HG03342 (cell line): Measurements from ENCODE around the gene EPB41L5.
"Not testable (repeated sequence)": the region's sequence is repeated elsewhere in the genome, so short reads cannot be mapped to it uniquely, and the experiment has no call there.

ENCODE experiments used
- ATAC-seq: cut with Tn5 transposase; IDR thresholded peaks from one replicate; pipeline ENCODE4 v1.9.1; 2021; ENCODE audit warnings: mild to moderate bottlenecking, moderate library complexity; ENCODE audit not compliant: unreplicated experiment

Gene EPB41L5

GRCh38 chr2:120029672-120030640, 17.1 kb downstream of the EPB41L5 start:
- no peak for ATAC-seq

- no peak for ATAC-seq
These were observed 19.4 kb downstream of the EPB41L5 start for GRCh38 chr2:120032297-120032696.

DNA sequence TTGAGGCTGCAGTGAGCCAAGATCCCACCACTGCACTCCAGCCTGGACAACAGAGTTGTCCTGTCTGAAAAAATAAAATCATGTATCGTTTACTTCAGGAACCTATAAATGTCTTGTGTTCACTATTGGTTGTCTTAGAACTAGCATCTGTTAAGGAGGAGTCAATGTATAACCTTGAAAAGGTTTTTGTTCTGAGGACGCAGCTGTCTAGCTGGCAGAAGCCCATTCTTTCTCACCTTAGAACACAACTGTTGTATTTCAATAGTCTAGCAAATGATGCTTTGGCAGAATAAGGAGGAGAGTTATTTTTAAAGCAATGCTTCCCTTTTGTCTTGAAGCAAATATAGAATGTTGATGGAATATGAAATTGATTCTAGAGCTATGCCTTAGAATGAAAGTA, 21.1 kb downstream of the EPB41L5 start:
- ATAC-seq = no peak

- ATAC-seq = no peak
These were observed 21.7 kb downstream of the EPB41L5 start for GRCh38 chr2:120034621-120035020.

DNA sequence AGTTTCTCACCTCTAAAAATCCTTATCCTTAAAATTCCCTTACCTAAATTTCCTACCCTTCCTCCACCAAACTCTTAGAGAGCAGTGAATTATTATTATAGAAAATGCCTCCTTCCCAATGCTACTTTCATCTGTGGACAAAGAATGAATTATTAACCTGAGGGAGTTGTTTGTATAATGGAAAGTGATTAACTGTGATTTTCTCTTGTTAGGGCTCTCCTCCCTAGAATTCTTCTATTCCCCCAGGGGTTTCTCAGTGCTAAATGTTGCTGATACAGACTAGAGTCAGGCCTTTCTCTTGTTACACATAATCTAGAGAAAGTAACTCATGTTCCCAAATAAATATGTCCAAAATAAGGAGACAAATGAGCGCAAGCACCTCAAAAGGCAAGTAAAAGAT, 23.3 kb downstream of the EPB41L5 start:
- no peak for ATAC-seq

GRCh38 chr2:120037995-120038541, 25.2 kb downstream of the EPB41L5 start:
- ATAC-seq = no peak

DNA sequence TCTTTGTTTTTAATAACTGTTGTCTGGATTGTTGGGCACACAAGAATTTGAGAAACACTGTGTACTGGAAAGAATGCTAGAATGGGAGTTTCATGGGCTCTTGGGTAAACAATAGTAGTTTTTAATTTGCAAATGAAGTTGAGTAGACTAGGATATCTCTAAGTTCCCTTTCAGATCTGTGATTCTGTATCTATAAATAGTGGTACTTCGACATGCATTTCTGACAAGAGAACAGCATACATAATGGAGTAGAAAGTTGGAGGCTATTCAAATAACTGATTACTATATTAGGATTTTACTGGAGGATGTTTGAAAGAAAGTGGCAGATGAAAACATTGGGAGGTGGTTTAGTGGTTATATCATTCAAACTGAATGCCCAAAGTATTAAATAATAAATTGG, 29.5 kb downstream of the EPB41L5 start:
- no peak for ATAC-seq

DNA sequence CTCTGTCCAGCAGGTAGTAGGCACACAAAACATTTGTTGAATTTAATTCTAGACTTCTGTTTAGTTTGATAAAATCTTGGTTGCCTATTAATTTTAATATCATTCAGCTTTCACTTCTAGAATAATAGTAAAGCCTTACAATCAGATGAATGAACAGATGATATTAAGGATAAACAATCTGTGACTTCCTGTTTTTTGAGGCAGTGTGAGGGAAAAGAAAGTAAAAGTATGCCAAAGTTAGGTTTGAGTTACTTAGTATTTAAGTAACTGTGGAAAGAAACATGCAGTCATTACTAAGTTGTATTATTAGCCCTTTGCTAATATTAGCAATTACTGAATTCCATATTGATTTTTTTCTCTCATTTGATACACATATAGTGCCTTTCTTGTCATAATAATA, 31.5 kb downstream of the EPB41L5 start:
- ATAC-seq = no peak

DNA sequence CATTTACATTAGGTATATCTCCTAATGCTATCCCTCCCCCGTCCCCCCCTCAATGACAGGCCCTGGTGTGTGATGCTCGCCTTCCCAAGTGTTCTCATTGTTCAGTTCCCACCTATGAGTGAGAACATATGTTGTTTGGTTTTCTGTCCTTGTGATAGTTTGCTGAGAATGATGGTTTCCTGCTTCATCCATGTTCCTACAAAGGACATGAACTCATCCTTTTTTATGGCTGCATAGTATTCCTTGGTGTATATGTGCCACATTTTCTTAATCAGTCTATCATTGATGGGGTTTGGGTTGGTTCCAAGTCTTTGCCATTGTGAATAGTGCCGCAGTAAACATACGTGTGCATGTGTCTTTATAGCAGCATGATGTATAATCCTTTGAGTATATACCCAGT, 32.9 kb downstream of the EPB41L5 start:
- not testable (repeated sequence) for ATAC-seq

DNA sequence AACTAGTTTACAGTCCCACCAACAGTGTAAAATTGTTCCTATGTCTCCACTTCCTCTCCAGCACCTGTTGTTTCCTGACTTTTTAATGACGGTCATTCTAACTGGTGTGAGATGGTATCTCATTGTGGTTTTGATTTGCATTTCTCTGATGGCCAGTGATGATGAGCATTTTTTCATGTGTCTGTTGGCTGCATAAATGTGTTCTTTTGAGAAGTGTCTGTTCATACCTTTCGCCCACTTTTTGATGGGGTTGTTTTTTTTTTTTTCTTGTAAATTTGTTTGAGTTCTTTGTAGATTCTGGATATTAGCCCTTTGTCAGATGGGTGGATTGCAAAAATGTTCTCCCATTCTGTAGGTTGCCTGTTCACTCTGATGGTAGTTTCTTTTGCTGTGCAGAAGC, 33.4 kb downstream of the EPB41L5 start:
- ATAC-seq = not testable (repeated sequence)

- no peak for ATAC-seq
These were observed 39.7 kb downstream of the EPB41L5 start for GRCh38 chr2:120052597-120052996.

DNA sequence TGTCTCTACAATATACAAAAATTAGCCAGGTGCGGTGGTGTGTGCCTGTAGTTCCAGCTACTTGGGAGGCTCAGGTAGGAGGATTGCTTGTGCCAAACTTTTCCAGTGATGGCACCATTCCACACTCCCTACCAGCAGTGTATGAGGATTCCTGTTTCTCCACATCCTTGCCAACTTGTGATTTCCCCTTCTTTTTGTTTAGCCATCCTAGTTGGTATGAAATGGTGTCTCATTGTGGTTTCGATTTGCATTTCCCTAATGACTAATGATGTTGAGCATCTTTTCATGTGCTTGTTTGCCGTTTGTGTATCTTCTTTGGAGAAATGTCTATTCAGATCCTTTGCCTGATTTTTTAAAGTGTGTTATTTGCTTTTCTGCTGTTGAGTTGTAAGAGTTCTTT, 41.0 kb downstream of the EPB41L5 start:
- no peak for ATAC-seq

DNA sequence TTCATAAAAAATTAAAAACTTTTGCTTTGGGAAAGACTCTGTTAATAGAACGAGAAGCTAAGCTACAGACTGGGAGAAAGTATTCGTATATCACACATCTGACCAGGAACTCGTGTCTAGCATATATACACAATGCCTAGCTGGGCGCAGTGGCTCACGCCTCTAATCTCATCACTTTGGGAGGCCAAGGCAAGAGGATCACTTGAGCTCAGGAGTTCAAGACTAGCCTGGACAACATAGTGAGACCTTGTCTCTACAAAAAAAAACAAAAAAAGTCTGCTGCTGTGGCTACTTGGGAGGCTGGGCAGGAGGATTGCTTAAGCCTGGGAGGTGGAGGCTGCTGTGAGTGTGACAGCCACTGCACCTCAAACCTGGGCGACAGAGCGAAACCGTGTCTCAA, 46.6 kb downstream of the EPB41L5 start:
- ATAC-seq = no peak

DNA sequence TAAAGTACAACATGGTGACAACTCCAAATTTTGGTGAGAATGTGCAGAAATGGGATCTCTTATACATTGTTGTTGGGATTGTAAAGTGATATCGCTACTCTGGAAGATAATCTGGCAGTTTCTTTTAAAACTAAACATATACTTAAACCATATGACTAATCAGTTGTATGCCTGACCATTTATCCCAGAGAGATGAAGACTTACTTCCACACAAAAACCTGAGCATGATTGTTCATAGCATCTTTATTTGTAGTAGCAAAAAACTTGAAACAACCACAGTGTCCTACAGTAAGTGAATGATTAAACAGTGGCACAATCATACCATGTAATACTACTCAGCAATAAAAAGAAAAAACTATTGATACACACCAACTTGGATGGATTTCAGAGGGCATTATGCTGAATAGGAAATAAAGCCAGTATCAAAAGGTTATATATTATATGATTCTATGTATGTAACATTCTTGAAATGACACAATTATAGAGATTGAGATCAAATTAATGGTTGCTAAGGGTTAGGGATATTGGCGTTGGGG, 47.3 kb downstream of the EPB41L5 start:
- ATAC-seq = no peak

- ATAC-seq = no peak
These were observed 51.8 kb downstream of the EPB41L5 start for GRCh38 chr2:120064664-120065063.

- ATAC-seq = no peak
These were observed 54.1 kb downstream of the EPB41L5 start for GRCh38 chr2:120066800-120067547.

GRCh38 chr2:120068040-120068658, 55.3 kb downstream of the EPB41L5 start:
- ATAC-seq = not testable (repeated sequence)

DNA sequence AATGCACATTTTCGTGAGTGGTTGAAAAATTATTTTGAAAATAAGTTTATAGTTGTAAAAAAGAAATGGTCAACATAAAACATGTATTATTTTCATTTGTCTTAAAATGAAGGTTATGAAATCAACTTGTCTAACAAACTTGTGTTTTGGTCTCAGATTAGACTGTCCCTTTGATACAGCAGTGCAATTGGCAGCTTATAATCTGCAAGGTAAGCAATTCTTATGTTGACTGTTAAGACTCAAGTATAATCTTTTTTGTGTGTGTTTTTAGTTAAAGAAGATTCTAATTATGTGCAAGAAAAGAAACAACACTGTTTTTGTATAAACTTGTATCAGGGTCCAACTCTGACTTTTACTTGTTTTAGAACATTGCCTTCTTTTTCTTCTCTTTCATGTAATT, 62.7 kb downstream of the EPB41L5 start:
- no peak for ATAC-seq

DNA sequence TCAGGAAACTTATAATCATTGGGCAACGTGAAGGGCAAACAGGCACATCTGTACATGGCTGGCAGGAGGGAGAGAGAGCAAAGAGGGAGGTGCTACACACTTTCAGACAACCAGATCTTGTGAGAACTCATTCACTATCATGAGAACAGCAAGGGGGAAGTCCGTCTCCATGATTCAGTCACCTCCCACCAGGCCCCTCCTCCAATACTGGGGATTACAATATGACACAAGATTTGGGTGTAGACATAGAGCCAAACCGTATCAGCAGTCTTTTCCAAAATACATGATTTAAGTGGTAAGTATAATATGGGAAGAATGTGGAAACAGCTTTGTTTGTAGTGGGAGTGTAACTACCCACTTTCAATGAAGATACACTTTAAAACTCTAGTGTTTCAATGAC, 65.0 kb downstream of the EPB41L5 start:
- ATAC-seq = no peak

- no peak for ATAC-seq
These were observed 66.8 kb downstream of the EPB41L5 start for GRCh38 chr2:120079647-120080046.

DNA sequence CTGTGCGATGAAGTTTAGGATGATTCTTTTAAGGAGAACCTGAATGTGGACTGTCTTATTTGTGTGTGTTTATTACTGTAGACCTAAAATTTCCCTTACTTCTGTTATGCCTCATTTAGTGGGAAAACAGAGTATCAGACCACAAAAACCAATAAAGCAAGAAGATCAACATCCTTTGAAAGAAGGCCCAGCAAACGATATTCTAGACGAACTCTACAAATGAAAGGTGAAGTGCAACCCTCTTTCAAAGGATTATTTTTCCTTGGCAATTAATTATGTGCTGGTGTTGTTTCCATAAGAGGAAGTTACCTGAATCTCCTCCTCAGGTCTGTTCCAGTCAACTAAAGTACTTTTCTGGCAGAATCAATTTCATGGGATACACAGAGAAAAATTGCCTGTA, 78.6 kb downstream of the EPB41L5 start:
- no peak for ATAC-seq
